ENCODE results near the gene IRX3. TPM values are rescaled to one million over a fixed set of nuclear protein-coding genes. Genes with fewer than 3 reads are reported as not detected.

The IRX3 gene
- total and polyA plus RNA-seq, 8 donors = 0.58 to 42.4 (median 13.5) TPM; not detected in 1

DNA sequence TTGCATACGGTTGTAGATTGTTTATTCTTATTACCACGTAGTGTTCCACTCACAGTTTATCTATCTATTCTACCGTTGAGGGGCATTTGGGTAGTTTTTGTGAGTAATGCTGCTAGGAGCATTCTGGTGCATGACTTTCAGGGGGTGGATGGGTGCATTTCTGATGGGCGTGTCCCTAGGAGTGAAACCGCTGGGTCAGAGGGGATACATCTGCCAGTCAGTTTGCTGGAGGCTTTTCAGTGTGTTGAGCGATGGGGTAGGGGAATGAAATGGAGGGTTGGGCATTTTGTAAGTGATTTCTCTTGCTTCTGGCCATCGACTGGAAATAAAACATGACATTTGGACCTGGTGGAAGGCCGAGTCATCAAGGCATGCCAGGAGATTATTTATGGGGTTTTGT is 17.0 kb upstream of the IRX3 start:
- Histone ChIP-seq H3K27ac (no peak overlapping the region), H3K9me3 (no peaks in the 10 kb centered on the region), H3K27me3 (no peaks in the 10 kb centered on the region), H3K36me3 (no peaks in the 10 kb centered on the region), H3K4me1 (no peaks in the 10 kb centered on the region), H3K4me3 (no peak overlapping the region)
- DNase-seq = no peak
- no peak for TF ChIP-seq POLR2AphosphoS5 (IDR thresholded peaks at IDR 0.05)
- TF ChIP-seq POLR2A (IDR thresholded peaks at IDR 0.05) = no peak
- TF ChIP-seq EP300 (IDR thresholded peaks at IDR 0.05) = no peak
- TF ChIP-seq, protein P1, sequence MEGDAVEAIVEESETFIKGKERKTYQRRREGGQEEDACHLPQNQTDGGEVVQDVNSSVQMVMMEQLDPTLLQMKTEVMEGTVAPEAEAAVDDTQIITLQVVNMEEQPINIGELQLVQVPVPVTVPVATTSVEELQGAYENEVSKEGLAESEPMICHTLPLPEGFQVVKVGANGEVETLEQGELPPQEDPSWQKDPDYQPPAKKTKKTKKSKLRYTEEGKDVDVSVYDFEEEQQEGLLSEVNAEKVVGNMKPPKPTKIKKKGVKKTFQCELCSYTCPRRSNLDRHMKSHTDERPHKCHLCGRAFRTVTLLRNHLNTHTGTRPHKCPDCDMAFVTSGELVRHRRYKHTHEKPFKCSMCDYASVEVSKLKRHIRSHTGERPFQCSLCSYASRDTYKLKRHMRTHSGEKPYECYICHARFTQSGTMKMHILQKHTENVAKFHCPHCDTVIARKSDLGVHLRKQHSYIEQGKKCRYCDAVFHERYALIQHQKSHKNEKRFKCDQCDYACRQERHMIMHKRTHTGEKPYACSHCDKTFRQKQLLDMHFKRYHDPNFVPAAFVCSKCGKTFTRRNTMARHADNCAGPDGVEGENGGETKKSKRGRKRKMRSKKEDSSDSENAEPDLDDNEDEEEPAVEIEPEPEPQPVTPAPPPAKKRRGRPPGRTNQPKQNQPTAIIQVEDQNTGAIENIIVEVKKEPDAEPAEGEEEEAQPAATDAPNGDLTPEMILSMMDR (IDR thresholded peaks at IDR 0.05) = no peak
- WGBS, 5 donors = 73 to 81% (median 78%) methylated on average over 8 of the region's 8 CpGs
- intact Hi-C loops (cut with DNase I; ENCODE audit: low total_unique reads) = no loop called here

DNA sequence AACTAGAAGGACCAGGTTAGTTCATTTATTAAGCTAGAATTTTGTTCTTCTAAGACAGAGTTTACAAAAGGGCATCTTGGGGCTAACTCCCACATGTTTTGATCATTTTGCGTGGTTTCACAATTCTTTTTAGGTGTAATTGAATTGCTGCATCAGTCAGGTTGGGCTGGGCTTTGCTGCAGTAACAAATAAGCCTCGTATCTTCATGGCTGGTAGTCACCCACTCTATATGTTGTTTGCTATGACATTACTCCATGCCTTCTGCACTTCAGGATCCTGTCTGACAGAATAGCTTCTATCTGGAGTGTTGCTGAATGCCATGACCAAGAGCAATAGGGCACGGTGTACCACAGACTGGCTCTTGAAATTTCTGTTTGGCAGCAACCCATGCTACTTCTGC is 10.6 kb upstream of the IRX3 start:
- WGBS, 5 donors = 90 to 100% (median 93%) methylated on average over 3 of the region's 3 CpGs
- Histone ChIP-seq H3K27ac (no peak overlapping the region), H3K4me1 (no peaks in the 10 kb centered on the region), H3K27me3 (peaks cover 0 to 13% (median 5%) of the 10 kb centered on the region in 3 donors), H3K4me3 (no peak overlapping the region), H3K36me3 (no peaks in the 10 kb centered on the region), H3K9me3 (peaks cover 0 to 9% (median 4%) of the 10 kb centered on the region in 4 donors)
- TF ChIP-seq EP300 (IDR thresholded peaks at IDR 0.05) (no peak), POLR2AphosphoS5 (IDR thresholded peaks at IDR 0.05) (no peak), POLR2A (IDR thresholded peaks at IDR 0.05) (no peak)
- TF ChIP-seq, protein P1 (IDR thresholded peaks at IDR 0.05) = no peak
- intact Hi-C loops (cut with DNase I; ENCODE audit: low total_unique reads) = no loop called here
- no peak for DNase-seq

DNA sequence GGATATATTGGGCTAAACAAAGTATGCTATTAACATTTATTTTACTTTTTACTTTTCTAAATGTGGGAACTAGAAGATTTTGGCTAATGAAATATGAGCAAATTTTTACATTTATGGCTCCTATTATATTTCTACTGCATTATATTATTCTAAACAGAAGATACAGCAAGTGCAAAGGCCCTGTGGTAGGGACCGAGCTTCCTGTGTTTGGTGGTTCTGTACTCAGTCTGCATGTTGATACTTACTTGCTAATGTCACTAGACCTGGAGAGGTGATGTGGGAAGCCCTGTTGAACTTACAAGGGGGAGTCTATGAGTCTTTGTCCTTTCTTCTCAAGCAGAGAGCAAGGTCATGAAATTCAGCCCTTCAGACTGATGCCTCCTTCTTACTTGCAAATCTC is 10.0 kb upstream of the IRX3 start:
- TF ChIP-seq, protein P1 (IDR thresholded peaks at IDR 0.05) = no peak
- TF ChIP-seq POLR2AphosphoS5 (IDR thresholded peaks at IDR 0.05) (no peak), EP300 (IDR thresholded peaks at IDR 0.05) (no peak), POLR2A (IDR thresholded peaks at IDR 0.05) (no peak)
- H3K4me3 ChIP-seq = no peak overlapping the region
- intact Hi-C loops (cut with DNase I; ENCODE audit: low total_unique reads) = no loop called here

DNA sequence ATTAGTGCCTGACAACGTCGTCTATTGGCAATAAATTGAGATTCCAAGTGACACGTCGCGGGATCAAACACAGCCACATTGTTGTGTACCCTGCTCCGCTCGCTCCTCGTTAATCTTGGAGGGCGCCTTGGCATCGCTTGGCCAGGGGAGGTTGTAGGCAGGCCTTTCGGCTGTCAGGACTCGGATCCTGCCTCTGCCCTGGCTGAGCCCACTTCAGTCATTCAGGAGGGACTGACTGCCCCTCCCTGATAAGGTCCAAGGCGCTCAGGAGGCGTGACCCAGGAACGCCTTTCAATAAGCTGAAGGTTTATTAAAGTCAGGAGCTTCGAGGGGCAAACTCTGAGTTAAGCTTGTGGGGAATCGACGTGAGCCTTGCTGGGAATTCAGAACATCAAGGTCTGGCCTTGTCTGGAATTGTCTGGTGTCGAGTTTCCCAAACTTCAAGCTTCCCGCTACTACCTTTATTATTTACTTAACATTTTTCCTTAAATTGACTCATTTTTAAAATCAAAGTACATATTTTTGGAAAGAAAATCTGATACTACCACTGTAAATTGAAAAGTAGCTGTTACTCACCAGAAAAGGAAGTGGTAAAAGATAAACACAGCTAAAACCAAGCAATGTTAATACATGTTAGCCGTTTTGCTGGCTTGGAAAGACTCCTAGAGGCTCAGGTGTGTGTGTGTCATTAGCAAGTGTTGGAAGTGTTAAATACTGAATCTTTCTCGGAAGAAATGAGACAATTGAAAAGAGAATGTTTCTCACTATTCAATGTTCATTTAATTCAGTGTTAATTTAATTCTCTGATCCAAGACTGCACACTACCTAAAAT is 5.3 kb upstream of the IRX3 start:
- Histone ChIP-seq H3K27me3 (peaks cover 10 to 66% (median 55%) of the 10 kb centered on the region in 3 donors), H3K4me3 (no peak overlapping the region), H3K4me1 (peaks cover 13 to 32% (median 19%) of the 10 kb centered on the region in 4 donors), H3K36me3 (no peaks in the 10 kb centered on the region), H3K27ac (no peak overlapping the region), H3K9me3 (peaks cover 0 to 5% (median 1%) of the 10 kb centered on the region in 4 donors)
- TF ChIP-seq POLR2AphosphoS5 (IDR thresholded peaks at IDR 0.05) (no peak), POLR2A (IDR thresholded peaks at IDR 0.05) (no peak), EP300 (IDR thresholded peaks at IDR 0.05) (no peak)
- TF ChIP-seq, protein P1 (IDR thresholded peaks at IDR 0.05) = no peak
- DNase-seq = peak in 1 of 2 donors; percentile 15
- WGBS, 5 donors = 36 to 62% (median 59%) methylated on average over 17 to 22 of the region's 22 CpGs
- intact Hi-C loops (cut with DNase I; ENCODE audit: low total_unique reads) = no loop called here

More for the DNA sequence above, 10.0 kb upstream of the IRX3 start:
- 92 to 98% (median 95%) methylated on average over 1 of the region's 1 CpG for WGBS, 5 donors
- H3K36me3 ChIP-seq = no peaks in the 10 kb centered on the region
- no peak for DNase-seq
- H3K27me3 ChIP-seq = peaks cover under 1 to 19% (median 8%) of the 10 kb centered on the region in 3 donors
- H3K4me1 ChIP-seq = no peaks in the 10 kb centered on the region
- H3K9me3 ChIP-seq = peaks cover 0 to 9% (median 4%) of the 10 kb centered on the region in 4 donors
- H3K27ac ChIP-seq = no peak overlapping the region

Measured in stomach (tissue), 9 donors.